ENCODE measurements around the gene TNRC6C.
"Not testable (repeated sequence)": the region's sequence is repeated elsewhere in the genome, so short reads cannot be mapped to it uniquely, and the experiment has no call there.

TNRC6C gene

GRCh38 chr17:78049609-78050008, 91.1 kb downstream of the TNRC6C start:
- no peak for DNase-seq

- no peak for DNase-seq
Measured at GRCh38 chr17:78051186-78051972, 92.9 kb downstream of the TNRC6C start.

GRCh38 chr17:78053777-78054468, 95.4 kb downstream of the TNRC6C start:
- DNase-seq, result no peak

GRCh38 chr17:78057113-78057740, 98.7 kb downstream of the TNRC6C start:
- DNase-seq, result no peak

- no peak for DNase-seq
Measured at GRCh38 chr17:78058001-78058400, 99.5 kb downstream of the TNRC6C start.

GRCh38 chr17:78058581-78058980, 100.1 kb downstream of the TNRC6C start:
- no peak for DNase-seq

GRCh38 chr17:78062596-78062995, 104.1 kb downstream of the TNRC6C start:
- DNase-seq, result no peak

- DNase-seq, result no peak
Measured at GRCh38 chr17:78063489-78063888, 105.0 kb downstream of the TNRC6C start.

- DNase-seq, result no peak
Measured at GRCh38 chr17:78064708-78065107, 106.2 kb downstream of the TNRC6C start.

- not testable (repeated sequence) for DNase-seq
Measured at GRCh38 chr17:78066976-78067375, 108.5 kb downstream of the TNRC6C start.

- DNase-seq, result no peak
Measured at GRCh38 chr17:78069695-78070094, 111.2 kb downstream of the TNRC6C start.

- no peak for DNase-seq
Measured at GRCh38 chr17:78072961-78073360, 114.5 kb downstream of the TNRC6C start.

GRCh38 chr17:78075011-78075410, 116.5 kb downstream of the TNRC6C start:
- no peak for DNase-seq

GRCh38 chr17:78075545-78075944, 117.0 kb downstream of the TNRC6C start:
- no peak for DNase-seq

- no peak for DNase-seq
Measured at GRCh38 chr17:78079253-78079652, 120.8 kb downstream of the TNRC6C start.

- DNase-seq, result no peak
Measured at GRCh38 chr17:78081551-78081950, 123.0 kb downstream of the TNRC6C start.

- DNase-seq, result not testable (repeated sequence)
Measured at GRCh38 chr17:78082355-78082872, 123.9 kb downstream of the TNRC6C start.

- DNase-seq, result peak; percentile 79
Measured at GRCh38 chr17:78082988-78083387, 124.5 kb downstream of the TNRC6C start.

- no peak for DNase-seq
Measured at GRCh38 chr17:78086740-78087139, 128.2 kb downstream of the TNRC6C start.

- no peak for DNase-seq
Measured at GRCh38 chr17:78088529-78088928, 130.0 kb downstream of the TNRC6C start.

- DNase-seq, result no peak
Measured at GRCh38 chr17:78089576-78090281, 131.2 kb downstream of the TNRC6C start.

GRCh38 chr17:78092794-78093324, 134.4 kb downstream of the TNRC6C start:
- no peak for DNase-seq

- DNase-seq, result no peak
Measured at GRCh38 chr17:78095035-78095434, 136.5 kb downstream of the TNRC6C start.
